ENCODE data around the gene SH2D3A.

DNA sequence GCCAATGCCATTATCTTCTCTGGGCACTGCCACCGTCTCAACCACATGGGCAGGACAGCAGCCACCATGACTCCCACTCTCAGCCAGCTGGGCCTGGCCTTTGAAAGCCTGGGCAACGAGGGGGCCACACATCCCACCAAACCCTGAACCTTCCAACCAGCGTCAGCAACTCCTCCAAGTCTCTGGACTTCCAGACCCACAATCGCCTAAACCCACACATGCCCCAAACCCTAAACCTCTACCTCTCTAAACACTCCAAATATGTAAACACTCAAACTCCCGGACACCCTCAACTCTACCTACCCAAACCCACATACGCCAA, 47.7 kb downstream of the SH2D3A start:
- TF ChIP-seq CTCF (IDR thresholded peaks at IDR 0.05; ENCODE audit: low read length), result no peak
- TF ChIP-seq EZH2 (optimal IDR thresholded peaks at IDR 0.05; ENCODE audit: low read depth, low read length), result no peak
